ENCODE data around the gene DNLZ. TPM values are rescaled to one million over a fixed set of nuclear protein-coding genes. Genes with fewer than 3 reads are reported as not detected.
"Not testable (repeated sequence)": the region's sequence is repeated elsewhere in the genome, so short reads cannot be mapped to it uniquely, and the experiment has no call there.

DNLZ gene
- total RNA-seq, 1 donor from 2014 or later, result 12.1 TPM

GRCh38 chr9:136359774-136360718, 3.5 kb downstream of the DNLZ start:
- no peak for ATAC-seq

GRCh38 chr9:136358888-136359287, 4.7 kb downstream of the DNLZ start:
- ATAC-seq, result no peak

- no peak for ATAC-seq
Measured at GRCh38 chr9:136358016-136358415, 5.5 kb downstream of the DNLZ start.

GRCh38 chr9:136357202-136357725, 6.3 kb downstream of the DNLZ start:
- no peak for ATAC-seq

- no peak for ATAC-seq
Measured at GRCh38 chr9:136355616-136356557, 7.7 kb downstream of the DNLZ start.

- no peak for ATAC-seq
Measured at GRCh38 chr9:136354592-136355085, 8.9 kb downstream of the DNLZ start.

- ATAC-seq, result no peak
Measured at GRCh38 chr9:136353757-136354488, 9.6 kb downstream of the DNLZ start.

GRCh38 chr9:136353088-136353487, 10.5 kb downstream of the DNLZ start:
- no peak for ATAC-seq

- no peak for ATAC-seq
Measured at GRCh38 chr9:136352682-136353081, 10.9 kb downstream of the DNLZ start.

- not testable (repeated sequence) for ATAC-seq
Measured at GRCh38 chr9:136351868-136352267, 11.7 kb downstream of the DNLZ start.

- ATAC-seq, result no peak
Measured at GRCh38 chr9:136351252-136351800, 12.2 kb downstream of the DNLZ start.

GRCh38 chr9:136349546-136349945, 14.0 kb downstream of the DNLZ start:
- ATAC-seq, result no peak

GRCh38 chr9:136348691-136349090, 14.9 kb downstream of the DNLZ start:
- ATAC-seq, result no peak

- no peak for ATAC-seq
Measured at GRCh38 chr9:136347472-136348256, 15.9 kb downstream of the DNLZ start.

- ATAC-seq, result no peak
Measured at GRCh38 chr9:136346927-136347465, 16.5 kb downstream of the DNLZ start.

GRCh38 chr9:136346157-136346481, 17.4 kb downstream of the DNLZ start:
- peak; percentile 2 for ATAC-seq

GRCh38 chr9:136345281-136346156, 18.0 kb downstream of the DNLZ start:
- ATAC-seq, result peak; percentile 2

- ATAC-seq, result no peak
Measured at GRCh38 chr9:136344544-136345280, 18.8 kb downstream of the DNLZ start.

- no peak for ATAC-seq
Measured at GRCh38 chr9:136343884-136344269, 19.7 kb downstream of the DNLZ start.
